ENCODE measurements around the gene HOOK2. TPM values are rescaled to one million over a fixed set of nuclear protein-coding genes. Genes with fewer than 3 reads are reported as not detected.

Gene HOOK2
- total and polyA plus RNA-seq, 2 of the 13 experiments (the other 11 are each of a cell fraction or from before 2014, with no cell fraction given) = 9.2 to 12.9 TPM

DNA sequence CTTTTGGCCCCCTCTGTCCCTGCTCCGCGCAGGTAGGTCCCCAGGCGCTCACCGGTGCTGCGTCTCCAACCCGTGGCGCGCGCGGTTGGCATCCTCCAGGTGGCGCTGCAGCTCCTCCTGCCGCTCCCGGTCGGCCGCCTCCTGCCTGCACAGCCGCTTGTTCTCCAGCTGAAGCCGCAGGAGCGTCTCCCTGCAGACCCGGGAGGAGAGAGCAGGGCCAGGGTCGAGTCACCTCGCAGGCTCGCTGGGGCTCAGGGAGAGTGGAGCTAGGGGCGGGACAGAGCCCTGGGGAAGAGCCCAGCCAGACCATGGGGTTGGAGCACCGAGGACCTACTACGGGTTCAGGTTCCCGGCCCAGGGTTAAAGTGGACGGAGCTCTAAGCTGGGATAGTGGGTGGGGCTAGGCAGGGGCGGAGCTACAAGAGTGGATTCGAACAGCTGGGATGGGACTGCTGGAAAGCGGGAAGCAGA lies 9.3 kb downstream of the HOOK2 start (continued):
- TF ChIP-seq, protein P1, sequence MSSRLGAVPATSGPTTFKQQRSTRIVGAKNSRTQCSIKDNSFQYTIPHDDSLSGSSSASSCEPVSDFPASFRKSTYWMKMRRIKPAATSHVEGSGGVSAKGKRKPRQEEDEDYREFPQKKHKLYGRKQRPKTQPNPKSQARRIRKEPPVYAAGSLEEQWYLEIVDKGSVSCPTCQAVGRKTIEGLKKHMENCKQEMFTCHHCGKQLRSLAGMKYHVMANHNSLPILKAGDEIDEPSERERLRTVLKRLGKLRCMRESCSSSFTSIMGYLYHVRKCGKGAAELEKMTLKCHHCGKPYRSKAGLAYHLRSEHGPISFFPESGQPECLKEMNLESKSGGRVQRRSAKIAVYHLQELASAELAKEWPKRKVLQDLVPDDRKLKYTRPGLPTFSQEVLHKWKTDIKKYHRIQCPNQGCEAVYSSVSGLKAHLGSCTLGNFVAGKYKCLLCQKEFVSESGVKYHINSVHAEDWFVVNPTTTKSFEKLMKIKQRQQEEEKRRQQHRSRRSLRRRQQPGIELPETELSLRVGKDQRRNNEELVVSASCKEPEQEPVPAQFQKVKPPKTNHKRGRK (CRISPR knock-in tag; IDR thresholded peaks at IDR 0.05) = no peak
- TF ChIP-seq, protein P2, sequence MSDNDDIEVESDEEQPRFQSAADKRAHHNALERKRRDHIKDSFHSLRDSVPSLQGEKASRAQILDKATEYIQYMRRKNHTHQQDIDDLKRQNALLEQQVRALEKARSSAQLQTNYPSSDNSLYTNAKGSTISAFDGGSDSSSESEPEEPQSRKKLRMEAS (IDR thresholded peaks at IDR 0.05) = peak; percentile 35; the same call in 1 of the 2 replicates
- no peak for TF ChIP-seq HDAC6 (IDR thresholded peaks at IDR 0.05; ENCODE audit: low read depth, low read length)
- TF ChIP-seq ZNF746 (CRISPR knock-in tag; IDR thresholded peaks at IDR 0.05) = no peak
- TF ChIP-seq ZNF558 (CRISPR knock-in tag; IDR thresholded peaks at IDR 0.05; ENCODE audit: borderline replicate concordance) = no peak
- TF ChIP-seq ZNF282 (IDR thresholded peaks at IDR 0.05; ENCODE audit: partially characterized antibody) = no peak
- TF ChIP-seq, protein P3, sequence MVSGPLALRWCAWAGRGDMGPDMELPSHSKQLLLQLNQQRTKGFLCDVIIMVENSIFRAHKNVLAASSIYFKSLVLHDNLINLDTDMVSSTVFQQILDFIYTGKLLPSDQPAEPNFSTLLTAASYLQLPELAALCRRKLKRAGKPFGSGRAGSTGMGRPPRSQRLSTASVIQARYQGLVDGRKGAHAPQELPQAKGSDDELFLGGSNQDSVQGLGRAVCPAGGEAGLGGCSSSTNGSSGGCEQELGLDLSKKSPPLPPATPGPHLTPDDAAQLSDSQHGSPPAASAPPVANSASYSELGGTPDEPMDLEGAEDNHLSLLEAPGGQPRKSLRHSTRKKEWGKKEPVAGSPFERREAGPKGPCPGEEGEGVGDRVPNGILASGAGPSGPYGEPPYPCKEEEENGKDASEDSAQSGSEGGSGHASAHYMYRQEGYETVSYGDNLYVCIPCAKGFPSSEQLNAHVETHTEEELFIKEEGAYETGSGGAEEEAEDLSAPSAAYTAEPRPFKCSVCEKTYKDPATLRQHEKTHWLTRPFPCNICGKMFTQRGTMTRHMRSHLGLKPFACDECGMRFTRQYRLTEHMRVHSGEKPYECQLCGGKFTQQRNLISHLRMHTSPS (CRISPR knock-in tag; IDR thresholded peaks at IDR 0.05; ENCODE audit: low read depth) = no peak
- no peak for TF ChIP-seq NCOR1 (IDR thresholded peaks at IDR 0.05; ENCODE audit: borderline replicate concordance, low read length)
- peak; percentile 90 for TF ChIP-seq SAP130 (CRISPR knock-in tag; IDR thresholded peaks at IDR 0.05; ENCODE audit: low read depth)
- peak; percentile 67; the same call in 1 of the 2 replicates for TF ChIP-seq MEIS1 (CRISPR knock-in tag; IDR thresholded peaks at IDR 0.05; ENCODE audit: borderline replicate concordance)
- TF ChIP-seq ZSCAN30 (CRISPR knock-in tag; IDR thresholded peaks at IDR 0.05) = no peak
- no peak for TF ChIP-seq ZNF879 (CRISPR knock-in tag; IDR thresholded peaks at IDR 0.05)
- no peak for TF ChIP-seq EHMT2 (IDR thresholded peaks at IDR 0.05; ENCODE audit: borderline replicate concordance, low read depth, low read length)
- TF ChIP-seq TBP (CRISPR knock-in tag; IDR thresholded peaks at IDR 0.05) = no peak
- TF ChIP-seq REXO4 (CRISPR knock-in tag; IDR thresholded peaks at IDR 0.05; ENCODE audit: borderline replicate concordance) = no peak
- TF ChIP-seq, protein P4, sequence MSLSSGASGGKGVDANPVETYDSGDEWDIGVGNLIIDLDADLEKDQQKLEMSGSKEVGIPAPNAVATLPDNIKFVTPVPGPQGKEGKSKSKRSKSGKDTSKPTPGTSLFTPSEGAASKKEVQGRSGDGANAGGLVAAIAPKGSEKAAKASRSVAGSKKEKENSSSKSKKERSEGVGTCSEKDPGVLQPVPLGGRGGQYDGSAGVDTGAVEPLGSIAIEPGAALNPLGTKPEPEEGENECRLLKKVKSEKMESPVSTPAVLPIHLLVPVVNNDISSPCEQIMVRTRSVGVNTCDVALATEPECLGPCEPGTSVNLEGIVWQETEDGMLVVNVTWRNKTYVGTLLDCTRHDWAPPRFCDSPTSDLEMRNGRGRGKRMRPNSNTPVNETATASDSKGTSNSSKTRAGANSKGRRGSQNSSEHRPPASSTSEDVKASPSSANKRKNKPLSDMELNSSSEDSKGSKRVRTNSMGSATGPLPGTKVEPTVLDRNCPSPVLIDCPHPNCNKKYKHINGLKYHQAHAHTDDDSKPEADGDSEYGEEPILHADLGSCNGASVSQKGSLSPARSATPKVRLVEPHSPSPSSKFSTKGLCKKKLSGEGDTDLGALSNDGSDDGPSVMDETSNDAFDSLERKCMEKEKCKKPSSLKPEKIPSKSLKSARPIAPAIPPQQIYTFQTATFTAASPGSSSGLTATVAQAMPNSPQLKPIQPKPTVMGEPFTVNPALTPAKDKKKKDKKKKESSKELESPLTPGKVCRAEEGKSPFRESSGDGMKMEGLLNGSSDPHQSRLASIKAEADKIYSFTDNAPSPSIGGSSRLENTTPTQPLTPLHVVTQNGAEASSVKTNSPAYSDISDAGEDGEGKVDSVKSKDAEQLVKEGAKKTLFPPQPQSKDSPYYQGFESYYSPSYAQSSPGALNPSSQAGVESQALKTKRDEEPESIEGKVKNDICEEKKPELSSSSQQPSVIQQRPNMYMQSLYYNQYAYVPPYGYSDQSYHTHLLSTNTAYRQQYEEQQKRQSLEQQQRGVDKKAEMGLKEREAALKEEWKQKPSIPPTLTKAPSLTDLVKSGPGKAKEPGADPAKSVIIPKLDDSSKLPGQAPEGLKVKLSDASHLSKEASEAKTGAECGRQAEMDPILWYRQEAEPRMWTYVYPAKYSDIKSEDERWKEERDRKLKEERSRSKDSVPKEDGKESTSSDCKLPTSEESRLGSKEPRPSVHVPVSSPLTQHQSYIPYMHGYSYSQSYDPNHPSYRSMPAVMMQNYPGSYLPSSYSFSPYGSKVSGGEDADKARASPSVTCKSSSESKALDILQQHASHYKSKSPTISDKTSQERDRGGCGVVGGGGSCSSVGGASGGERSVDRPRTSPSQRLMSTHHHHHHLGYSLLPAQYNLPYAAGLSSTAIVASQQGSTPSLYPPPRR (CRISPR knock-in tag; IDR thresholded peaks at IDR 0.05; ENCODE audit: borderline replicate concordance) = no peak; the same call in 1 of the 2 replicates
- TF ChIP-seq ZNF724P (CRISPR knock-in tag; IDR thresholded peaks at IDR 0.05; ENCODE audit: borderline replicate concordance) = no peak
- TF ChIP-seq MXI1 (IDR thresholded peaks at IDR 0.05; ENCODE audit: borderline replicate concordance, low read depth, low read length) = peak; percentile 20; the same call in 1 of the 3 replicates
- peak; percentile 70; the same call in 1 of the 2 replicates for TF ChIP-seq ZNF768 (CRISPR knock-in tag; IDR thresholded peaks at IDR 0.05)
- TF ChIP-seq ZSCAN25 (CRISPR knock-in tag; IDR thresholded peaks at IDR 0.05) = peak; percentile 57; the same call in 1 of the 2 replicates
- no peak for TF ChIP-seq HOXD1 (CRISPR knock-in tag; IDR thresholded peaks at IDR 0.05)
- TF ChIP-seq, protein P5, sequence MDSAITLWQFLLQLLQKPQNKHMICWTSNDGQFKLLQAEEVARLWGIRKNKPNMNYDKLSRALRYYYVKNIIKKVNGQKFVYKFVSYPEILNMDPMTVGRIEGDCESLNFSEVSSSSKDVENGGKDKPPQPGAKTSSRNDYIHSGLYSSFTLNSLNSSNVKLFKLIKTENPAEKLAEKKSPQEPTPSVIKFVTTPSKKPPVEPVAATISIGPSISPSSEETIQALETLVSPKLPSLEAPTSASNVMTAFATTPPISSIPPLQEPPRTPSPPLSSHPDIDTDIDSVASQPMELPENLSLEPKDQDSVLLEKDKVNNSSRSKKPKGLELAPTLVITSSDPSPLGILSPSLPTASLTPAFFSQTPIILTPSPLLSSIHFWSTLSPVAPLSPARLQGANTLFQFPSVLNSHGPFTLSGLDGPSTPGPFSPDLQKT (CRISPR knock-in tag; IDR thresholded peaks at IDR 0.05; ENCODE audit: borderline replicate concordance) = no peak

Data from HepG2 (cell line).